ENCODE data around the gene LIPE. TPM values are rescaled to one million over a fixed set of nuclear protein-coding genes. Genes with fewer than 3 reads are reported as not detected.
A peak's percentile ranks its signal among the peaks of the same experiment; 100 is the strongest.

Gene LIPE
- total RNA-seq, 4 donors from 2014 or later = 3.6 to 10.6 (median 5.9) TPM

- H3K27ac ChIP-seq (replicated peaks in 1 of 4) = peak overlapping the region; percentile 59 to 75 (median 69)
- peaks cover 21 to 37% (median 32%) of the 10 kb centered on the region in 4 donors for H3K4me1 ChIP-seq
- intact Hi-C loops (cut with DNase I) = no loop called here
- WGBS = under 1% methylated on average over 29 of the region's 80 CpGs
- H3K27me3 ChIP-seq = no peaks in the 10 kb centered on the region
- peak; percentile 77 to 80 (median 77) for TF ChIP-seq CTCF (IDR thresholded peaks at IDR 0.05)
- TF ChIP-seq POLR2AphosphoS5 (IDR thresholded peaks at IDR 0.05) = peak; percentile 57 to 71
- TF ChIP-seq EP300 (IDR thresholded peaks at IDR 0.05) = no peak
- H3K4me3 ChIP-seq = peak overlapping the region; percentile 69 to 73 (median 70)
- peaks cover 0 to 30% (median 3%) of the 10 kb centered on the region in 4 donors for H3K36me3 ChIP-seq
- H3K9me3 ChIP-seq = no peaks in the 10 kb centered on the region
- DNase-seq (ENCODE audit: extremely low spot score) = peak; percentile 96
These were observed 25.6 kb downstream of the LIPE start for GRCh38 chr19:42401365-42402303.

GRCh38 chr19:42400404-42400803 lies 26.8 kb downstream of the LIPE start:
- Histone ChIP-seq H3K27ac (replicated peaks in 1 of 4) (no peak overlapping the region), H3K27me3 (no peaks in the 10 kb centered on the region), H3K36me3 (peaks cover 0 to 20% (median 3%) of the 10 kb centered on the region in 4 donors), H3K9me3 (no peaks in the 10 kb centered on the region), H3K4me3 (no peak overlapping the region), H3K4me1 (peaks cover 21 to 42% (median 36%) of the 10 kb centered on the region in 4 donors)
- TF ChIP-seq CTCF (IDR thresholded peaks at IDR 0.05) (no peak), POLR2AphosphoS5 (IDR thresholded peaks at IDR 0.05) (no peak), EP300 (IDR thresholded peaks at IDR 0.05) (no peak), POLR2A (IDR thresholded peaks at IDR 0.05; ENCODE audit: low read depth) (no peak)
- DNase-seq (ENCODE audit: extremely low spot score) = no peak
- WGBS = 92% methylated on average over 1 of the region's 1 CpG
- intact Hi-C loops (cut with DNase I) = no loop called here

- Histone ChIP-seq H3K9me3 (no peaks in the 10 kb centered on the region), H3K4me1 (peaks cover 21 to 37% (median 36%) of the 10 kb centered on the region in 4 donors), H3K27me3 (no peaks in the 10 kb centered on the region), H3K36me3 (no peaks in the 10 kb centered on the region), H3K27ac (replicated peaks in 1 of 4) (peak overlapping the region; percentile 82 to 85 (median 84)), H3K4me3 (peak overlapping the region; percentile 55 to 62 (median 60))
- no peak for DNase-seq (ENCODE audit: extremely low spot score)
- TF ChIP-seq EP300 (IDR thresholded peaks at IDR 0.05) (no peak), POLR2AphosphoS5 (IDR thresholded peaks at IDR 0.05) (no peak), POLR2A (IDR thresholded peaks at IDR 0.05; ENCODE audit: low read depth) (no peak), CTCF (IDR thresholded peaks at IDR 0.05) (no peak)
- 24% methylated on average over 24 of the region's 25 CpGs for WGBS
- intact Hi-C loops (cut with DNase I) = loop anchor here (5.0 kb wide), 1 partner anchor 70 kb away; the partner anchor contains the start of gene MEGF8
These were observed 29.7 kb downstream of the LIPE start for GRCh38 chr19:42397263-42398166.

GRCh38 chr19:42396381-42397262 lies 30.6 kb downstream of the LIPE start:
- WGBS = 8% methylated on average over 13 of the region's 42 CpGs
- Histone ChIP-seq H3K9me3 (no peaks in the 10 kb centered on the region), H3K27me3 (peaks cover 0 to 1% (median 0%) of the 10 kb centered on the region in 4 donors), H3K4me3 (peak overlapping the region; percentile 55 to 62 (median 60)), H3K27ac (replicated peaks in 1 of 4) (peak overlapping the region; percentile 82 to 85 (median 84)), H3K4me1 (peaks cover 17 to 29% (median 27%) of the 10 kb centered on the region in 4 donors), H3K36me3 (no peaks in the 10 kb centered on the region)
- peak; percentile 99 for DNase-seq (ENCODE audit: extremely low spot score)
- TF ChIP-seq CTCF (IDR thresholded peaks at IDR 0.05) (peak in 1 of 3 experiments; percentile 30), POLR2A (IDR thresholded peaks at IDR 0.05; ENCODE audit: low read depth) (peak; percentile 72), EP300 (IDR thresholded peaks at IDR 0.05) (no peak), POLR2AphosphoS5 (IDR thresholded peaks at IDR 0.05) (peak; percentile 94 to 96)
- intact Hi-C loops (cut with DNase I) = loop anchor here (5.0 kb wide), 1 partner anchor 69 kb away; the partner anchor contains the start of gene MEGF8
